PC-3 (cell line): ENCODE results near the gene MTRF1.

Experiments
- EZH2 ChIP-seq: fragments of 300-600 bp; sonication (generic); IDR thresholded peaks from one replicate; pipeline ENCODE4 v1.6.1; 2017; ENCODE audit warnings: antibody characterized with exemption, mild to moderate bottlenecking, low read length; ENCODE audit not compliant: unreplicated experiment
- TF ChIP-seq, protein P1 (sequence below): fragments of 300-600 bp; sonication (generic); conservative IDR thresholded peaks from 2 replicates; pipeline ENCODE4 v1.5.1; 2017; ENCODE audit warnings: antibody characterized with exemption, low read depth, mild to moderate bottlenecking, low read length

DNA sequence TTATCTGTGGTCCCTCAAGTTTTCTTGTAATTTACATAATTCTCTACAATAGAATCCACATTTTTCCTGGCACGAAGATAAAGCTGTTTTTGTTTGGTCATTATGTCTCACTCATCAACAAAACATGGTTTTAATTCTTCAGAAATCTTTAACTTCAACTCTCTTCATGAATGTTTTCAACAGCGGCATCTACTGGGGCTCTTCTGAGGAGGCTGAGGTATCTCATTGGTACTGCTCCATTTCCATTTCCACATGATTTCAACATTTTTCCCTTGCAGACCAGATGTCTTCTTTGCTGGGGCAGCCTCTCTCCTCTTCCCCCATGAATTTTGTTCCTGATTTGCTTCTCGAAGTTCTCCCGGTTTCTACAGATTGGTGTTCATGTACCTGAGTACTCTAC, 63.2 kb downstream of the MTRF1 start:
- TF ChIP-seq, protein P1, sequence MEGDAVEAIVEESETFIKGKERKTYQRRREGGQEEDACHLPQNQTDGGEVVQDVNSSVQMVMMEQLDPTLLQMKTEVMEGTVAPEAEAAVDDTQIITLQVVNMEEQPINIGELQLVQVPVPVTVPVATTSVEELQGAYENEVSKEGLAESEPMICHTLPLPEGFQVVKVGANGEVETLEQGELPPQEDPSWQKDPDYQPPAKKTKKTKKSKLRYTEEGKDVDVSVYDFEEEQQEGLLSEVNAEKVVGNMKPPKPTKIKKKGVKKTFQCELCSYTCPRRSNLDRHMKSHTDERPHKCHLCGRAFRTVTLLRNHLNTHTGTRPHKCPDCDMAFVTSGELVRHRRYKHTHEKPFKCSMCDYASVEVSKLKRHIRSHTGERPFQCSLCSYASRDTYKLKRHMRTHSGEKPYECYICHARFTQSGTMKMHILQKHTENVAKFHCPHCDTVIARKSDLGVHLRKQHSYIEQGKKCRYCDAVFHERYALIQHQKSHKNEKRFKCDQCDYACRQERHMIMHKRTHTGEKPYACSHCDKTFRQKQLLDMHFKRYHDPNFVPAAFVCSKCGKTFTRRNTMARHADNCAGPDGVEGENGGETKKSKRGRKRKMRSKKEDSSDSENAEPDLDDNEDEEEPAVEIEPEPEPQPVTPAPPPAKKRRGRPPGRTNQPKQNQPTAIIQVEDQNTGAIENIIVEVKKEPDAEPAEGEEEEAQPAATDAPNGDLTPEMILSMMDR, result no peak
- TF ChIP-seq EZH2, result no peak
